ENCODE results near the gene NFIA.
"Not testable (repeated sequence)": the region's sequence is repeated elsewhere in the genome, so short reads cannot be mapped to it uniquely, and the experiment has no call there.

The NFIA gene

GRCh38 chr1:61109158-61109557 is 26.8 kb downstream of the NFIA start:
- no peak for ATAC-seq

- ATAC-seq: no peak
Measured at GRCh38 chr1:61109910-61110309, 27.5 kb downstream of the NFIA start.

- no peak for ATAC-seq
Measured at GRCh38 chr1:61110554-61110953, 28.2 kb downstream of the NFIA start.

GRCh38 chr1:61111084-61112004 is 29.0 kb downstream of the NFIA start:
- ATAC-seq: no peak

- ATAC-seq: no peak
Measured at GRCh38 chr1:61114178-61114870, 32.0 kb downstream of the NFIA start.

DNA sequence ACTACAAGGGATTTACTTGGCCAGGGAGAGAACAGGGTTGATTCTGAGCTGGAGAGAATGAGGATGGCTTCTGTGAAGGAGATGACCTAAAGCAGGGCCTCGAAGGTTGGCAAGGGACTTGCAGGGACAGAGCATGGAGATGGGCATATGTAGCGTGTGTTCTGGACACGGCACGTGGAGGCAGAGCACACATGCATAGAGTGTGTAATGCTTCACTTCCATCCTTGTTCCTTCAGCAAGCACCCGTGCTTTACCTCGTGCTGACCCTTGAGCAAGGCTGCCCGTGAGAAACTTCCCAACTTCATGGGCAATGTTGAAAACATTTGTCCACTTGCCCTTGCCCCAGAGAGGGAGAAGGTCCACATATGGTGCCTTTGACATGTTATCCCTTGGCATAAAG is 33.1 kb downstream of the NFIA start:
- ATAC-seq: no peak

DNA sequence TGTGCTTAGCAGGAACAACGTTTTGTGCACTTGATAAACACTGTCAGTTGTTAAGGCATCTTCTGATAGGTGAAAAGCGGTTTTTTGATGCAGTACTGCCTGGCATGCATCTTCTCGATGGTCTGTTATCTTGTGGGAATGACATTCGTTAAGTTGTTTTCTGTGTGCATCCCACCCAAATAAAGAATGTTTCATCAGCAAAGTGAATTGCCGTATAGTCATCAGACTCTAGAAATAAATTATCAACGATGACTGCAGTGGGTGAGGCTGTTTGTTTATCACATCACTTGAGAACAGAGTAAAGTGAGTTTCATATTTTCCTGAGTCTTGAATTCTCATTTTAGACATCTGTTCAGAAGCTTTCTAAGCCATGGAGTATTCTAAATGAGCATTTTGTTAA is 34.1 kb downstream of the NFIA start:
- ATAC-seq: no peak

DNA sequence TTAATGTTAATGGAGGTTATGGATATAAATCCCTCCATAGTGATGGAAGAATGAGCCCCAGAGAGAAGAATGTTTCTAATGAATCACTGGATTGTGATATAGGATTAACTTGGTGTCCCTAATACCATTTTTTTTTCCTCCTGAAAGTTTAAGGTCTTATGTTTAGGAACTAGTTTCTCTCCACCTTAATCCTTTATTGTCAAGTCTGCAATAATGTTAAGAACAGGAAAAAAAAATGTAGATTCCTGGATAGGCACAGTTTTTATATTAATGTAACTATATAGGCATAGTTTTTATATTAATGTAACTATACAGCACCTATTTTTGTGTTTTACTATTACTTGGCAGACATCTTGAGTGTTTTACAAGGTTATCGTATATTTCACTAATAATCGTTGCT is 34.9 kb downstream of the NFIA start:
- no peak for ATAC-seq

DNA sequence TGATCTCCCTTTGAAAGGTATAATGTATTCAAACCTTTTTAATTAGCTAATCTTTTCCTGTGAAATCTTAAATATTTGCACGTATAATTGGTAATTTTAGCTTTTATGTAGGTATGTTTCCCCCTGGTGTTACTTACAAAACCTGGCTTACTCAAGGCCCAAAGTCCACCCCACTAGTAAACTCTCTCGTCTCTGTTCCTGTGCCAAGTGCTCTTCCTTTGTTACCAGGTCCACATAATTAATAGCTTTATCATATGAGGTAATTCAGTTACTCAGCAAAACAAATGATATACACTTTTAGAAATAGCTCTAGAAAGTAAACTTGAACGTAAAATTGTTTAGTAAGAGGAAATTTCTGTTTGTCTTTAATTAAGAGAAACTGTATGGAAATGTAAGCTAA is 36.7 kb downstream of the NFIA start:
- ATAC-seq: no peak

- ATAC-seq: no peak
Measured at GRCh38 chr1:61120246-61120840, 38.0 kb downstream of the NFIA start.

DNA sequence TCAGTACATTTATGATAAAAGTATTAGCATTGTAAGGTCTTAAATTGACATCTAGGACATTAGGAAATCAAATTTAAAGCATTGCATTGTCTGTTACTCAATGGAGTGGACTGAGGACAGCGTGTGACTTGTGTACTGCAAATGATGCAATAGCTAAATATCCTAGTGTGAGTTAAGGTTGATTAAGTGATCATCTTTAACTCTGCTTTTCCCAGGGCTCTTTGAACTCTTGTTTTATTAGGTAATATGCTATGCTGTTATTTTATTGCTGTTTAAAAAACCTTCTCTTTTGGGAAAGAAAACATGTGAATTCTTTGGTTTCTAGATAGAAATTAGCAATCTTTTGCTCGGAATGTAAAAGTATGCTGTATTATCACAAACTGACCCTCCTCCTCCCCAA is 38.6 kb downstream of the NFIA start:
- ATAC-seq: no peak

GRCh38 chr1:61121631-61122030 is 39.3 kb downstream of the NFIA start:
- ATAC-seq: no peak

- no peak for ATAC-seq
Measured at GRCh38 chr1:61122389-61122788, 40.0 kb downstream of the NFIA start.

GRCh38 chr1:61123326-61123725 is 41.0 kb downstream of the NFIA start:
- ATAC-seq: no peak

- no peak for ATAC-seq
Measured at GRCh38 chr1:61124078-61124477, 41.7 kb downstream of the NFIA start.

DNA sequence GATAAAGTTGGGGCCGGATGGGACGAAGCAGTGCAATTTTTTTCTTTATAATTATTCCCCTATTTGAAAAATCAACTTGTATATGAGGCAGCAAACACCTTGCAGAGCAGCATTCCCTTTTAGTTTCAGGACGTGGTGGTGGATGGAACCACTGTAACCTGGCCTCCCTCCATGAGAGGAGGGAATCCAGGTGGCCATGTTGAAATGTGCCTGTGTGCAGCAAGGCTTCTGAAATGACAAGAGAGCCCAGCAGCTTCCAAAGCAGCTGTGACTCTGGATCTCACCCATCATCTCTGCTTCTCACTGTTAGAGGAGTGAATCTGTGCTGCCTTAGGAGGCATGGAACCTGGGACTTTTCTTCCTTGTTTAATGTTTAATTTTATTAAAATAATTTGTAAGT is 42.3 kb downstream of the NFIA start:
- no peak for ATAC-seq

GRCh38 chr1:61125263-61125662 is 42.9 kb downstream of the NFIA start:
- ATAC-seq: no peak

- ATAC-seq: no peak
Measured at GRCh38 chr1:61125895-61126294, 43.5 kb downstream of the NFIA start.

DNA sequence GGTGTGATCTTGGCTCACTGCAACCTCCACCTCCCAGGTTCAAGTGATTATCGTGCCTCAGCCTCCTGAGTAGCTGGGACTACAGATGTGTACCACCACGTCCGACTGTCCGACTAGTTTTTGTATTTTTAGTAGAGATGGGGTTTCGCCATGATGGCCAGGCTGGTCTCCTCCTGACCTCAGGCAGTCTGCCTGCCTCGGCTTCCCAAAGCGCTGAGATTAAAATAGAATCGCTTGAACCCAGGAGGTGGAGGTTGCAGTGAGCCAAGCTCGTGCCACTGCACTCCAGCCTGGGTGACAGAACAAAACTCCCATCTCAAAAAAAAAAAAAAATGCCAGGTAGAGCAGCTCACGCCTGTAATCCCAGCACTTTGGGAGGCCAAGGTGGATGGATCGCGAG is 44.5 kb downstream of the NFIA start:
- ATAC-seq: not testable (repeated sequence)

DNA sequence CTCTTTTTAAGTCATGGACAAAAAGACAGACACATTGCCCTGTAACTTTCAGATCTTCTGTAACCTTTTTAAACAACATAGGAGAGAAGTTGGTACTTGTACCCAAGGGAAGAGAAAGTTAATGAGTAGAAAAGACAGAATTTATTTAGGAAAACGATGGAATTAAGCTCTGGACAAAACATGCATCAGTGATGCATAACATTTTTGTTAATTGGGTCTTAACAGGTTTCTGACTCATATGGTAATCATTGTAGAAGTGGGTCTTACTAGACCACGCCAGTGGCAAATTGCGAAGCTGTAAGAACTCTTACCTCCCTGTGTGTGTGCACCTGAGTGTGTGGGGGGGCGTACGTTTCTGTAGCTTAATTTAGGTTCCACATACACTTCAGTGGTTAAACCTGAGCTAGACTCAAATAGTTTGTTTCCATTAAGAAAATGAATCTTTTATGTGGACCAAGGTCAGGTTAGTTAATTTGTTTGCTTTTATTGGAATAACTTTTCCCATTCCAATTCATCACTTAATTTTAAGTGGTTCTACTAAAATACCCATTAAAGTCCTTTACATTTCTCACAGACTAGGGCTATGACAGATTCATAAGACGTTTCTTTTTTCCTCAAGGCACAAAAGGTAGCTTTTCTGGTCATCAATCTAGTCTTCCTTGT is 48.1 kb downstream of the NFIA start:
- ATAC-seq: no peak

- ATAC-seq: no peak
Measured at GRCh38 chr1:61131248-61131647, 48.9 kb downstream of the NFIA start.

DNA sequence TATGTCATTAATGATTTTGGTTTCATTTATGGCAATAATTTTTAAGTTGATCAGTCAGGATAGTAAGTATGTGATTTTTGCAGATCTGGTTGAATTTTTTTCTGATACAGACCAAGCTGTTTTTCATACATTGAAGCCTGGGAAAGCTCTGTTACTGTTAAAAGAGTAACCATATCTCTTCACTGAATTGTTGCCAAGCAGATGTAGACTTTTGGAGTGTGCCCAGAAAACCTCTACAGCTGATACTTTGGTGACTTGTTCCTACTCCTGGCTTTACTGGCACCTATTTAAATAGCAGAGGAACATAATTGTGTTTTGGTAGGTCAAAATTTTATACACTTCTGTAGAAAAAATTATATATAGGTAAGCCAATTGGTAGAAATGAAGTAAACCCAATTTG is 49.4 kb downstream of the NFIA start:
- ATAC-seq: no peak

GRCh38 chr1:61132176-61132638 is 49.8 kb downstream of the NFIA start:
- no peak for ATAC-seq

Measured in activated CD4-positive, CD25-positive, alpha-beta regulatory T cell treated with anti-CD3 and anti-CD28 coated beads, Interleukin-2, amount 50 U/mL, for 24 hours (primary cell).